IPS-20b (cell line): ENCODE measurements around the gene MRPL9.

ENCODE experiments used
- H3K27ac ChIP-seq: one replicate; pipeline ENCODE4 v1.5.1; 2013; ENCODE audit warnings: low read length
- H3K27me3 ChIP-seq: 2 replicates; pipeline ENCODE4 v1.6.1; 2013; ENCODE audit warnings: mild to moderate bottlenecking, low read length, inconsistent platforms; ENCODE audit not compliant: insufficient read depth
- H3K36me3 ChIP-seq: 2 replicates; pipeline ENCODE4 v1.6.1; 2013; ENCODE audit warnings: low read depth, mild to moderate bottlenecking, inconsistent platforms, low read length, moderate library complexity; ENCODE audit not compliant: insufficient read depth
- H3K4me1 ChIP-seq: 2 replicates; pipeline ENCODE4 v1.6.1; 2013; ENCODE audit warnings: mild to moderate bottlenecking, control low read depth, inconsistent platforms, low read length, moderate library complexity; ENCODE audit not compliant: insufficient read depth
- H3K4me3 ChIP-seq: 2 replicates; pipeline ENCODE4 v1.5.1; 2013; ENCODE audit warnings: mild to moderate bottlenecking, low read length, inconsistent platforms
- H3K9ac ChIP-seq: 2 replicates; pipeline ENCODE4 v1.6.1; 2013; ENCODE audit warnings: low read depth, mild to moderate bottlenecking, inconsistent platforms, low read length, moderate library complexity
- H3K9me3 ChIP-seq: 2 replicates; pipeline ENCODE4 v1.6.1; 2013; ENCODE audit warnings: mild to moderate bottlenecking, low read depth, low read length, inconsistent platforms; ENCODE audit not compliant: insufficient read depth

The MRPL9 gene

DNA sequence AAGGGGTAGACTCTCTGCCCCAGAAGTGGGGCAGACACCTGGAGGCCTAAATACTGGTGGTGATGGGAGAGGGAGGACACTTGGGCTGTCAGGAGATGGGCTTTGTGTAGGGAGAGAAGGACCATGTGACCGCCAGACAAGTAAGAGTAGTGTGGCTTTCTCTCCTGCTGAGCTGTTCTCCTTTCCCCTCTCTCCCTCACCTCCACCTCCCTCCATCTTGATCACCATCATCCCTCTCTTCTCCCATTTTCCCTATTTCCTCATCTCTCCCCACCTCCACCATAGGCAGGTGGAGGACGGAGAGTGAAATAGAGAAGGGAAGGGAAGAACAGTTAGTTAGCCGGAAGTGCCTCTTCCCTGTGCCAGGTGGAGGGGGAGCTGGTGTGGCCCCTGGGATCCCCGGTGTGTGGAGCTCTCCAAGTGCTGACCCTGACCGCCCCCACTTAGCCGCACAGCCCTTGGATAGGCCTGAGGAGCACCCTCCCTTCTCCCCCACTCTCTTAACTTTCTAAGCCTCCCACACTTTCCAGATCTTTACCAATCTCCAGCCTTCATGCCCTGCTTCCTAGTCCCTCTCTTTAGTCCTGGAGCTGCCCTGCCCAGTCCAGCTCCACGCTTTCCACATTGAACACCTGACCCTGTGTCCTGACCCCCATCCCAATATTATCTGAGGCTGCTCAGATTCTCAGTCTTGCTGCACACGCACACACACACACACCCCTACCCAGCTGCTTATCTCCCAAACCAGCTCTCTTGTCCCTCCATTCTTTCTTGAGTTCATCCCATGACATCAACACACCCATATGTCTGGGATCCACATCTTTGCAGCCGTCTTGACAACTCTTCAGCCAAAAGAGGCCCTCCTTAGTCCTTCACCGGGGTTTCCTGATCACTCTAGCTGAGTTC is 48.2 kb downstream of the MRPL9 start:
- H3K9me3 ChIP-seq = no peaks in the 10 kb centered on the region
- no peak overlapping the region for H3K27ac ChIP-seq
- peaks cover 2% of the 10 kb centered on the region; the same call in 1 of the 2 replicates for H3K4me1 ChIP-seq
- peaks cover 43% of the 10 kb centered on the region for H3K27me3 ChIP-seq
- no peaks in the 10 kb centered on the region for H3K36me3 ChIP-seq
- H3K9ac ChIP-seq = no peak overlapping the region
- H3K4me3 ChIP-seq = no peak overlapping the region

DNA sequence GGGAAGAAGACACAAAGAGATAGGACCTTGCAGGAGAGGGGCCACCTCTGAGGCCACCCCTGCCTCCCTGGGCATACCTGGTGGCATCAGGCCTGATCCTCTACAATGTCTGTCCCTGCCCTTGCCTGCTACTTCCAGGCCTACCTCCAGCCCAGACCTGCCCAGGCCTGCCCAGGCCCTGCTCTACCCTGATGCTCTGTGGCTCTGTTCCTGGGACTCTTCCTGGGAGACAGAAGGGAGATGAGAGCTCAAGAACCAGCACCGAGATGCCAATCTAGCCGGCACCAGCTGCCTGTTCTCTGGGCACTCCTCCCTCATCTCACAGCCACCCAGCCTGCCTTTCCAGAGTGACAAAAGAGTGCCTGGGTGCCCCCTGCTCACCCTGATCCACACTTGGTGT is 49.4 kb downstream of the MRPL9 start:
- Histone ChIP-seq H3K27me3 (peaks cover 31% of the 10 kb centered on the region), H3K9ac (no peak overlapping the region), H3K9me3 (no peaks in the 10 kb centered on the region), H3K27ac (no peak overlapping the region), H3K4me3 (no peak overlapping the region), H3K4me1 (peaks cover 2% of the 10 kb centered on the region; the same call in 1 of the 2 replicates), H3K36me3 (no peaks in the 10 kb centered on the region)

DNA sequence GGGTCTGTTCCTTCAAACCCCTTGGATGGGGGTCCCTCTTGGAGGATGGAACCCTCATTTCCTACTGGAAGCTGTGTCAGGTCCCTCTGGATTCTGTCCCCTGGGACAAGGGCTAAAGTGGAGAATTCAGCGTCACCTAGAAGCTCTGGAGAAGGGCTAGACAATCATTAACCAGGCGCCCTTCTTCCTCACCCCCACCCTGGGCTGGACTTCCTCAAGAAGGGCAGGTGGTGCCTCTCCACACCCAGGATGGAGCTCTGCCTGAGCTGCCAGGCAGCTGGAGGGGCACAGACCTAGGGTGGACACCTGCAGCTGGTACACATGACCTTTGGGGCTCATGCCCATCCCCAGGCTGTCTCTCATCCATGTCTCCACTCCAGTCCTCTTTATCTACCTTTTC is 50.3 kb downstream of the MRPL9 start:
- Histone ChIP-seq H3K27ac (no peak overlapping the region), H3K9ac (no peak overlapping the region)

DNA sequence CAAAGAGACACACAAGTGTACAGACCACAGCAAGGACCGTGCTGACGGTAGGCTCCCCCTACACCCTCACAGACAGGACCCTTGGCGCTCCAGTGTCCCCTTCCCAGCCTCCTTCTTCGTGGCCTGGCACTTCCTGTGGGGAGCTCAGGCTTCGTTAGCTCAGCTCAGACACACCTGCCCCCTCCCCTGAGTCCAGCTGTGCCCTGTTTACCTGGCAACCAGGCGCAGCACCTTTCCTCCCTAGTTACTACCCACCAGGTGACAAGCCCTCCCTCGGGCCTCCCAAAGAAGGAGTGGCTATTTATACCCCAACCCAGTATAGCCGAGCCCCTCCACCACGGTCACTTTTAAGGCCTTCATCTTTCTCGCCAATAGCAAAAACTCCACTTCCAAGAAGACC is 51.3 kb downstream of the MRPL9 start:
- Histone ChIP-seq H3K4me3 (no peak overlapping the region), H3K27ac (no peak overlapping the region), H3K9me3 (no peaks in the 10 kb centered on the region), H3K4me1 (peaks cover 2% of the 10 kb centered on the region; the same call in 1 of the 2 replicates), H3K27me3 (peaks cover 11% of the 10 kb centered on the region), H3K36me3 (no peaks in the 10 kb centered on the region), H3K9ac (no peak overlapping the region)

More for the DNA sequence above, 50.3 kb downstream of the MRPL9 start:
- Histone ChIP-seq H3K36me3 (no peaks in the 10 kb centered on the region), H3K27me3 (peaks cover 22% of the 10 kb centered on the region), H3K4me1 (peaks cover 2% of the 10 kb centered on the region; the same call in 1 of the 2 replicates), H3K9me3 (no peaks in the 10 kb centered on the region), H3K4me3 (no peak overlapping the region)

DNA sequence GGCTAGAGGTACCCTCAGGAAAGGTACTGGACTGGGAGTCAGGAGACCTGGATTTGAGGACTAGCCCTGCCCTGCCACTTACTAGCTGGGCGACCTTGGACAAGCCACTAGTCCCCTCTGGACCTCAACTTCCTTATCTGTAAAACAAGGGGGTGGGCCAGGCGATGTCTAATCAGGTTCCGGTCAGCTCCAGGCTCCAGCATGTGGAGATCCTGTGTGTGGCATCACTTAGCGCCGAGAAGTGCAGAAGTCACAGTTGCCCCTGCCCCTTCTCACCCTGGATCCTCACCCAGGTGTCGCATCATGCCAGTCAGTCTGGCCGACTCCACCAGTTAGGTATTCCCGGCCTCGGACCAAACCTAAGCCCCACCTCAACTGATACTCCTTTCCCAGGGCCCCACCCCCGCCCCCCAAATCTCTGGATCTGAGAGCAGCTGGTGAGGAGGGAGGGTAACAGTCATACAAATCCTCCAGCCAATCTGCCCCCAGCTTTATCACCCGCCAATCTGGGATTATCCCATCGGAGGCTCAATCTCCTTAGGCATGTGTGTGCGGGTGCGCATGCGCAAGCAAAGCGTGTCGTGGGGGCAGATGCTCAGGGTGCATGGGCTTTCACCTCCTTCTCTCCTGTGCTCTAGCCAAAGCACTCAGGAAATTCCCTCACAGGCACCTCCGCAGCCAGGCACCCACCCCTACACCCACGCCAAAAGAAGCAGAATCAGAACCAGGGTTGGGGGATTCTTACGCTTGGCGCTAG is 52.1 kb downstream of the MRPL9 start:
- H3K27me3 ChIP-seq = peaks cover 9% of the 10 kb centered on the region
- no peak overlapping the region for H3K4me3 ChIP-seq
- H3K36me3 ChIP-seq = no peaks in the 10 kb centered on the region
- H3K4me1 ChIP-seq = peaks cover 2% of the 10 kb centered on the region; the same call in 1 of the 2 replicates
- H3K9me3 ChIP-seq = no peaks in the 10 kb centered on the region
- H3K9ac ChIP-seq = no peak overlapping the region
- no peak overlapping the region for H3K27ac ChIP-seq

DNA sequence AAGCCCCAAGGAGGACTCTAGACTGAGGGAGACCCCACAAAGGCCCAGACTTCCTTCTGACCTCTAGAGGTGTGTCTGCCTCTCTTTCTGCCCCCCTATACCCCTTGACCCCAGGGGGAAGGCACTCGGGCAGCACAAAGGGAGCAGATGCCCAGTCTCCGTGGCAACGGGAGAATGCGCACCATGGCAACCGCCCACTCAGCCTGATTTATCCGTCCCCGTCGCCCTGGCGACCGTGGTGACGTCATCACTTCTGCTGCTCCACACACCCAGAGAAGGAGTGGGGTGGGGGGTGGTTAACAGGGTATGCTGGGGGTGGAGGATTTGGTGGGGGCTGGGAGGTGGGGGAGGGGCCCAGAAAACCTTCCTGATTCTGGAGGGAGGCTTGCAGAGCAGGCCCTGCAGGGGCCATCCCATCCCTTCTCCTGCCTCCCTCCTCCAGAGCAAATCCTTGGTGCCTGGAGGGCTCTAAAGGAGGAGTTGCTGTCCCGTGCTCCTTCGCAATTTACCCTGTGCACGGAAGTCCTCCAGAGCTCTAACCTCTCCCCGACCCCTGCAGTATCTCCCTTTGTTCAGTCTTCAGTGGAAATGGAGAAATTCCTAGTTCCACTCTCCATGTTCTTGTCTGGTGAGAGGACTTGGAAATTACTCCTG is 53.0 kb downstream of the MRPL9 start:
- Histone ChIP-seq H3K4me3 (no peak overlapping the region), H3K27me3 (peaks cover 8% of the 10 kb centered on the region), H3K27ac (no peak overlapping the region), H3K9me3 (no peaks in the 10 kb centered on the region), H3K4me1 (peaks cover 2% of the 10 kb centered on the region; the same call in 1 of the 2 replicates), H3K9ac (no peak overlapping the region), H3K36me3 (no peaks in the 10 kb centered on the region)
